ENCODE data around the gene SEZ6L.
"Not testable (repeated sequence)": the region's sequence is repeated elsewhere in the genome, so short reads cannot be mapped to it uniquely, and the experiment has no call there.

SEZ6L gene

GRCh38 chr22:26389125-26389524 is 219.9 kb downstream of the SEZ6L start:
- no peak for DNase-seq (ENCODE audit: low spot score)

- DNase-seq (ENCODE audit: low spot score), result no peak
Observed at GRCh38 chr22:26391091-26391490, 221.8 kb downstream of the SEZ6L start.

- DNase-seq (ENCODE audit: low spot score), result no peak
Observed at GRCh38 chr22:26391623-26392022, 222.4 kb downstream of the SEZ6L start.

GRCh38 chr22:26393929-26394328 is 224.7 kb downstream of the SEZ6L start:
- no peak for DNase-seq (ENCODE audit: low spot score)

- DNase-seq (ENCODE audit: low spot score), result no peak
Observed at GRCh38 chr22:26394777-26395176, 225.5 kb downstream of the SEZ6L start.

- DNase-seq (ENCODE audit: low spot score), result no peak
Observed at GRCh38 chr22:26395926-26396325, 226.7 kb downstream of the SEZ6L start.

- DNase-seq (ENCODE audit: low spot score), result peak; percentile 87
Observed at GRCh38 chr22:26398741-26399153, 229.5 kb downstream of the SEZ6L start.

- DNase-seq (ENCODE audit: low spot score), result peak; percentile 15
Observed at GRCh38 chr22:26399289-26399688, 230.0 kb downstream of the SEZ6L start.

GRCh38 chr22:26401726-26402125 is 232.5 kb downstream of the SEZ6L start:
- DNase-seq (ENCODE audit: low spot score), result no peak

GRCh38 chr22:26404851-26405421 is 235.7 kb downstream of the SEZ6L start:
- DNase-seq (ENCODE audit: low spot score), result no peak

GRCh38 chr22:26406118-26406517 is 236.9 kb downstream of the SEZ6L start:
- no peak for DNase-seq (ENCODE audit: low spot score)

- not testable (repeated sequence) for DNase-seq (ENCODE audit: low spot score)
Observed at GRCh38 chr22:26408562-26409220, 239.4 kb downstream of the SEZ6L start.

- DNase-seq (ENCODE audit: low spot score), result no peak
Observed at GRCh38 chr22:26409719-26410335, 240.6 kb downstream of the SEZ6L start.

- DNase-seq (ENCODE audit: low spot score), result no peak
Observed at GRCh38 chr22:26410386-26410785, 241.1 kb downstream of the SEZ6L start.

GRCh38 chr22:26414347-26414746 is 245.1 kb downstream of the SEZ6L start:
- no peak for DNase-seq (ENCODE audit: low spot score)

- no peak for DNase-seq (ENCODE audit: low spot score)
Observed at GRCh38 chr22:26416256-26416655, 247.0 kb downstream of the SEZ6L start.

- DNase-seq (ENCODE audit: low spot score), result peak; percentile 93
Observed at GRCh38 chr22:26416670-26417276, 247.5 kb downstream of the SEZ6L start.

- no peak for DNase-seq (ENCODE audit: low spot score)
Observed at GRCh38 chr22:26417406-26417805, 248.1 kb downstream of the SEZ6L start.

- no peak for DNase-seq (ENCODE audit: low spot score)
Observed at GRCh38 chr22:26418620-26419019, 249.4 kb downstream of the SEZ6L start.

GRCh38 chr22:26426924-26427323 is 257.7 kb downstream of the SEZ6L start:
- DNase-seq (ENCODE audit: low spot score), result no peak

- DNase-seq (ENCODE audit: low spot score), result peak; percentile 91
Observed at GRCh38 chr22:26428515-26429457, 259.5 kb downstream of the SEZ6L start, which contains the start of gene ASPHD2. Gene ASPHD2 (plus strand): TSS chr22:26429260. CDS start chr22:26433616, 4,356 bp downstream.

Measured in GM03348 (cell line).